A673 (cell line): ENCODE data around the gene RP2.

Experiments
- CTCF ChIP-seq: fragments of 300-800, 200-600 bp; sonication (generic); conservative IDR thresholded peaks from 2 replicates; pipeline ENCODE4 v1.5.1; 2017; ENCODE audit warnings: low read depth, mild to moderate bottlenecking, antibody characterized with exemption, low read length, moderate library complexity, mixed read lengths
- EZH2 ChIP-seq: fragments of 200-600 bp; sonication (generic); IDR thresholded peaks from 2 replicates; pipeline ENCODE4 v1.6.1; 2017; ENCODE audit warnings: borderline replicate concordance, low read depth, mild to moderate bottlenecking, mixed read lengths, antibody characterized with exemption, low read length; ENCODE audit not compliant: poor library complexity, severe bottlenecking

- TF ChIP-seq CTCF (no peak), EZH2 (no peak)
Measured at GRCh38 chrX:46823481-46823880, 13.4 kb upstream of the RP2 start.
